GM19324 (cell line): ENCODE measurements around the gene GPD1L.
"Not testable (repeated sequence)": the region's sequence is repeated elsewhere in the genome, so short reads cannot be mapped to it uniquely, and the experiment has no call there.

Experiments used
- ATAC-seq: cut with Tn5 transposase; IDR thresholded peaks from one replicate; pipeline ENCODE4 v1.9.1; 2021; ENCODE audit warnings: mild to moderate bottlenecking, moderate library complexity; ENCODE audit not compliant: unreplicated experiment, low FRiP score

GPD1L gene

DNA sequence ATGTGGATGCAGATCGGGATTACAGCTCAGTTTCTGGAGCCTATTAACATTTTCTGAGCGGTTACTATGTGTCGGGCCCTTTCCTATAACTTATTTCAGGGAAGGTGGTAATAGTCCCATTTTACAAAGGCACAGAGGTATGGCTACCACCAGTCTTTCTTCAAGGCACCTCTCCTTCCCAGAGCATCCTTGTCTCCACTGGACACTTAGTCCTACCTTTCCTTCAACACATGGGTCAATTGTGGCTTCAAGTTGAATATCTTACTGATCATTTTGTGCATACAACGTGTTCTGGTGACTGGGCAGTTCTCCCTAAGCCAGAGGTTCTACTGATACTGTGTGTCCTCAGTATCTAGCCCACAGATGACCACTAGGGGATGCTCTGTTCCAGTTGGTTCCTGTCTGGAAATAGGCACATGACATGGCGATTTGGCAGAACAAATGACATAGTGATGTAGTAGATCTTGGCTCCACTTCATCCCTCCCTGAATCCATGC is 71.3 kb downstream of the GPD1L start:
- no peak for ATAC-seq

- no peak for ATAC-seq
Observed at GRCh38 chr3:32180141-32180784, 73.8 kb downstream of the GPD1L start.

- no peak for ATAC-seq
Observed at GRCh38 chr3:32181365-32181764, 74.9 kb downstream of the GPD1L start.

DNA sequence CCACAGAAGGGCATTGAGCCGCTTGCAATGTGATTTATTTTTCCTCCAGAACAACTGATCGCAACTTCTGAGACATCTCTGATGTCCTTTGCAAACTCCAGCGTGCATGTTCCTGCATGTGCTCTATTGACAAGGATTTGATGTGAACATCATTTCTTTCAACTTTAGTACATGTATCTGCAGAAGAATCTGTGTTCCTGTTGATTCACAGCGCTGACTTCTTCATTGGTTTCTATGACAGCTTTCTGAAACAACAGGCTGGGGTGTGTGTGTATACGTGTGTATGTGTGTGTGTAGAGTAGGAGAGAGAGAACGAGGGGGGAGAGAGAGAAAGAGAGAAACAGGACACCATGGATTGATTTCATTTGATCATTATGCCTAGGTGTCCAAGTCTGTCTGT is 75.4 kb downstream of the GPD1L start:
- no peak for ATAC-seq

DNA sequence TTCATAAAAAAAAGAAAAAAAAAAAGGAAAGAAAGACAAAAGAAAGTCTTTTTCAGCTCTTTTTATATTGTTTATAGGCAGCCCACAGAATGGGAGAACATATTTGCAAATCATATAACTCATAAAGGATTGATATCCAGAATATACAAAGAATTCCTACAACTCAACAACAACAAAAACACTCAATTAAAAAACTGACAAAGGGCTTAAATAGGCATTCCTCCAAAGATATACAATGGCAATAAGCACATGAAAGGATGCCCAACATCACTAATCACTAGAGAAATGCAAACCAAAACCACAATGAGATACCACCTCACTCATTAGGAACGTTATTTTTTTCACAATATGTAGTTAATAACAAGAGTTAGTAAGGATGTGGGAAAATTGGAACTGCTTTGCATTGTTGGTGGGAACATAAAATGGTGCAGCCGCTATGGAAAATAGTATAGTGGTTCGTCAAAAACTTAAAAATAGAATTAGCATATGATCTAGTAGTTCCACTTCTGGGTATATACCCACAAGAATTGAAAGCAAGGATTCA is 77.8 kb downstream of the GPD1L start:
- no peak for ATAC-seq

DNA sequence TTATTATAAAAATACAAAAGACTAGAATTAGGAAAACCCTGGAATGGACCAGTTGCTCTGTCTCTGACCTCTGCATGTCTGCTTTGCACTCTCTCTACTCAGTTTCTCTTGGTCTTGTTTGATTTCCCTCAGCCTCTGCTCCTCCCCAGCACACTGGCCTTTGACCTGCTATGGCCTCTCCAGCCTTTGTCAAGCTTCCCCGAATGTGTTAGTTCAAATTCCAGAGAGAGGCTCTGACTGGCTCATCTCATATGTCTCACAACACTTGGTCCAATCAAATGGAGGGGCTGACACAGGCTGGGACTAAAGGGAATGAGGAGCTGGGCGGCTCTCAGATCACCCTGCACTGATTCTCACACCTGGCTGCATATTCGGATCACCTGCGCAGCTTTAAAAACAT is 79.7 kb downstream of the GPD1L start:
- ATAC-seq, result no peak

- no peak for ATAC-seq
Observed at GRCh38 chr3:32186876-32187275, 80.5 kb downstream of the GPD1L start.

DNA sequence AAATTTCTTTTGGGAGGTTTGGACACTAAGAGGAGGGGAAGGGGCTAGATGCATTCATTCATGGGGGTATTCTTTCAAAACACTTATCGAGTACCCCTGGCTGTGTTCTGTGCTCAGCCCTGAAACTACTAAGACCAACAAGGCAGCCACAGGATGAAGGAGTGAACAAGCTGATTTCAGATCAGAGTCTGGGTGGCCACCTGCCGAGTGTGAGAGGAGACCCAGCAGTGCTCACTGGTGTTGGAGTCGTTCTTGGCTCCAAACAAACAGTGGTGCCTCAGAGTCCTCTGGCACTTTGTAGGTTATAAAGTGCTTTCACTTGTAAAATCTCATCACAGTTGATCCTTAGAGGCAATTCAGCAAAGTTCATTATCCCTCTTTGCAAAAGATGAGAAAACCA is 83.3 kb downstream of the GPD1L start:
- ATAC-seq, result no peak

DNA sequence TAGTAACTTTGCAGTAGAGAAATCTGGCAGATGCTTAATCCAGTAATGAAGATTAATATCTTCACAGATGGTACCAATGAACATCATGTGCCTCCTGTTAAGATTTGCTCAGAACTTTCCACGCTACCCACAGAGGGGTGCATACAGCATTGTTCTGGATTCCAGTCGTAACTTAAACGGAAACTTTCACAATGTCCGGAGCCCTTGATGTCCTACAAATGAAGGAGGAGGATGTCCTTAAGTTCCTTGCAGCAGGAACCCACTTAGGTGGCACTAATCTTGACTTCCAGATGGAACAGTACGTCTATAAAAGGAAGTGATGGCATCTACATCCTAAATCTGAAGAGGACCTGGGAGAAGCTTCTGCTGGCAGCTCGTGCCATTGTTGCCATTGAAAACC is 84.1 kb downstream of the GPD1L start:
- not testable (repeated sequence) for ATAC-seq

DNA sequence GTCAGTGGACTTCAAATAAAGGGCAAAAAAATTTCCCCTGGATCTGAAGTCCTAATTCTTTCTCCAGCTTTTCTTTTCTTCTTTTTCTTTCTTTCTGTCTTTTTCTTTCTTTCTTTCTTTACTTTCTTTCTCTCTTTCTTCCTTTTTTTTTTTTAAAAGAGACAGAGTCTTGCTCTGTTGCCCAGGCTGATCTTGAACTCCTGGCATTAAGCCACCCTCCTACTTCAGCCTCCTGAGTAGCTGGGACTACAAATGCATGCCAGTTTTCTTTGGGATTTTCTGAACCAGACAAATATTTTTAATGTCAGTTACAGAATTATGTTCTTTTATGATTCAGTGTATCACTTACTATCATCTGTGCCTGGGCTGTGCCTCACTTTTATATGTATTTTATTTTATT is 86.7 kb downstream of the GPD1L start:
- ATAC-seq, result no peak

- ATAC-seq, result no peak
Observed at GRCh38 chr3:32194653-32195052, 88.2 kb downstream of the GPD1L start.

DNA sequence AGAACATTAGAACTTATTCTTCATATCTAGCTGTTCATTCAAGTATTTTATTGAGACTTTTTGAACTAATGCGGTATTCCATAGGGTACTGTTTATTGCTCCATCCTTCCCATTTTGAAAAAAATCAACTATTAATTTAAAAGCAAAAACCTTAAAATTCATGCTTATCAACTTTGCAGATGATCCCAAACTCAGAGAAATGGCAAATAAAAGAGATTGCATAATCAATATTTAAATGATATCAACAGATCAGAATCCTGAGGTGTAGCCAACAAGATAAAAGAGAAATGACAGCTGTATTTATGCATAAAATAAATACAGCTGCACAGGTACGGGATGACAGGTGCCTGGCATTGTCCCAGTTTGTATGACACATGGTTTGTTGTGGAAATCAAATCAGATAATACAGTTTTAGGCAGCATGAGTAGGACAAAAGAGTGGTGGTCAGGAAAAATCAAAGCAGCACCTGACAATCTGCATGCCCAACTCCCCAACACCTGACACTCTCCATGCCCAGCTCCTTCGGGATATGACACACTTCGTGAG is 89.6 kb downstream of the GPD1L start:
- no peak for ATAC-seq

DNA sequence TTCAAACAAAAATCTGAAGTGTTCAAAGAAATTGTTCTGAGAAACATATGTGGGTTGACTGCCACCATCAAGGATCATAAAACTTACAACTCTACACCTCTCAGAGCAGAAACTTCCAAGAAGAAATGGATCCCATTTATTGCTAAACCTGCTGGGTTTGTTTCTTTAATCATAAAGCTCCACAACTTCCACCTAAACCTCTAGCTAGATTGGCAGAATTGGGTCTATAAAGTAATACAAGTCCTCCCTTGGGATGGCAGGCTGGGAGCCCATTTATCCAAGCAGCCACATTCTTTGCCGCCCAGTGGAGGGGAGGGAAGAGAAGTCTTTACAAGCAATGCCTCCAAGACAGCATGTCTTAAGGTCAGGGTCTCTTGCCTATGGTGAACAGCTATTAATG is 91.6 kb downstream of the GPD1L start:
- no peak for ATAC-seq

GRCh38 chr3:32198714-32199113 is 92.3 kb downstream of the GPD1L start:
- no peak for ATAC-seq

DNA sequence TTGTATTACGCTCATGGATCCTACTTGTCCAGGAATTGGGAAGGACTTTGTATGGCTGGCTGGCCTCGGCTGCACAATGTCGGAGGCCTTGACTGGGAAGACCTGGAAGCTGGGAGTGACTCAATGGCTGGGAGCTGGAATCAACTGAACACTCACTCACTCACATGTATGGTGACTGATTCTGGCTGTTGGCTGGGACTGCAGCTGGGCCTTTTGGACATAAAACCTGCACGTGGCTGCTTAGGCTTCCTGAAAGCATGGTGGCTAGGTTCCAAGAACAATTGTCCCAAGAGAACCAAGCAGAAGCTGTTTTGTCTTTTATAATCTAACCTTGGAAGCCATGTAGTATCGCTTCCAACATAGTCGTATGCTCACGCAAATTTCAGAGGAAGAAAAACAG is 94.1 kb downstream of the GPD1L start:
- ATAC-seq, result no peak

GRCh38 chr3:32200992-32201758 is 94.8 kb downstream of the GPD1L start:
- ATAC-seq, result no peak

- no peak for ATAC-seq
Observed at GRCh38 chr3:32202496-32202895, 96.1 kb downstream of the GPD1L start.

GRCh38 chr3:32203854-32204253 is 97.4 kb downstream of the GPD1L start:
- no peak for ATAC-seq

DNA sequence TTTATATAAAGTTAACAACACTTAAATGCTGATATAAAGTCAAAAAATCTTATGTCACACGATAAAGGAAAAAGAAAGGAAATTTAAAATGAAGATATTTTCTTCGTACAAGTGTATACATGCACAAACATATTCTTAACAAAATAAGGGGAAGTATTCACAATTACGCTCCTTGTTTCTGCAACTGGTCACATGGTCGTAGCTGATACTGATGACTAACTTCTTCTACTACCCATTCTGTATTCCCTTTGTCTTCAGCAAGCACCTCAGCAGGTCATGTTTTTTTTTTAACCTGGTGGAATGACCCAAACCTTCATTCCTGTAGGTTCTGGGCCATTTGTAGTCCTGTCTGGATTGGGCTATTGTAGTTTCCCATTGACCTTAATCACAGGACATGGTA is 102.0 kb downstream of the GPD1L start:
- ATAC-seq, result no peak

DNA sequence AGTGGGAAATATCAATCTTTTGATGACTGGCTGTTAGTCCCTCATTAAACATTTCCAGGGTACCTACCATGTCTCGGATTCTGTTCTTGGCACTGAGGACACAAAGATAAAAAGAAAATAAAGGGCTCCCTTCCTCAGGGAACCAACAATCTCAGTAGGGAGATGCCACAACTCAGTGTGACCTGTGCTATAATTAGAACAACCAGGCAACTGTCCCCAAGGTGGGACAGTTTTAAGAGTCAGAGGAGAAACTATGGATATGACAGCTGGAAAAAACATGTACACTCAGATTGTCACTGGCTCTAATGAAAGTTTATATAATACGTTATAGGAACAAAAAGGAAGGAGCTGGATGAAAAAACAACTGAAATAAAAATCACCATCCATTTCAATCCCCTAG is 108.8 kb downstream of the GPD1L start:
- ATAC-seq, result no peak

DNA sequence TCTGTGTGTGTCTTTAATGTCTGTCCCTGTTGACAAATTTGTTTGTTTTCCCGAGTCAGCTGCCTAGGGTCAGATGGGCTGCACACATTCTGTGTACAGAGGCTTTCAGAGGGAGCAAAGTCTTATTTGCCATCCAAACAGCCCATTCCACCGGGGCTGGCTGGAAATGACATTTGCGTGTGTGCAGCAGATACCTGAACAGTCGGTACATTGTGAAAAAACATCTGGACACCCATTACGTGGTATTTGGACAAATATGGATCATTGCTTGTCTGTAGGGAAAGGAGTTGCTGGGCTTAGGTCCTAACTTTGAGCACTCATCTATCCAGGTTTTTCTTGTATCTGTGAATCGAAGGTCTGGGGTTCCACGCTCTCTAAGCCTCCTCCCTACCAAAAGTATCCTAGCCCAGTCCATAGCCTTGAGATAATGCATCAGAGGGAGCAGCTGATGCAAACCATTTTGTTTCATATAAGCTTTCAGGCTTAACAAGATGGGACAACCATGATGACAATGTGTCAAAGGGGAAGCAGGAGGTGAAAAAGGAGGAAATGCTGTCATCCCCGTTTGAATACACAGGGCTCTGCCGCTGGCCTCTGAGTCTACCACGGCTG is 109.9 kb downstream of the GPD1L start:
- no peak for ATAC-seq
